ENCODE measurements around the gene WDR13.

The WDR13 gene

DNA sequence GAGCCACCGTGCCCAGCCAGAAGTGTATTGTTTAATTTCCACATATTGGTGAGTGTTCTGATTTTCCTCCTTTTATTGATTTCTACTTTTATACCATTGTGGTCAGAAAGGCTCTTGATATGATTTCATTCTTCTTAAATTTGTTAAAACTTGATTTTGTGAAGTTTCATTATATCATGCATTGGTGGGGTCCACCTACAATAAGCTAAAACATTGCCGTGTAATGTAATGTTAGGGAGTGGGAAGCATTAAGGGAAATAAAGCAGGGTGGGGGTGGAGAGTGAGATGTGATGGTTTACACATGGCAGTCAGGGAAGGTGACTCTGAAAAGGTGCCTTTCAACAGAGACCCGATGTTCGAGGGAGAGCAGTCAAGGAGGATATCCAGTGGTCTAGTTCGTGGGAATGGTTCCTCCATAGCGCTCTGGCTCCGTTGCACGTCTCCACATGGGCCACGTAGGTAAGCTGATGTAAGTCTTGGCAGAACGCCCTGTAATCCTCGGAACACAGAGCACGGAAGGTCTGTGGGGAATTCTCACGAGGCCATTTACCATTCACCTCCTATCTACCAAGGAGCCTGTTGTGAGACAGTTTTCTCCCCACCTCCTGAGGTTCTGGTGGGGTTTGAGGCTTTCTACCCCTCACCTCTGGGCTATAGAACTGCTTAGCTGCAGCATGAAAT lies 7.7 kb upstream of the WDR13 start:
- Histone ChIP-seq H3K4me3 (ENCODE audit: low read depth in 1 of 2, low read length in 1 of 2) (no peak overlapping the region), H3K9me3 (no peaks in the 10 kb centered on the region), H3K27me3 (no peaks in the 10 kb centered on the region), H3K36me3 (no peaks in the 10 kb centered on the region), H3K4me1 (ENCODE audit: control insufficient read depth in 1 of 2, insufficient read depth in 1 of 2, low read depth in 1 of 2, low read length in 1 of 2) (peaks cover 21 to 27% of the 10 kb centered on the region in 2 experiments), H3K27ac (no peak overlapping the region)
- TF ChIP-seq CTCF (IDR thresholded peaks at IDR 0.05): no peak

DNA sequence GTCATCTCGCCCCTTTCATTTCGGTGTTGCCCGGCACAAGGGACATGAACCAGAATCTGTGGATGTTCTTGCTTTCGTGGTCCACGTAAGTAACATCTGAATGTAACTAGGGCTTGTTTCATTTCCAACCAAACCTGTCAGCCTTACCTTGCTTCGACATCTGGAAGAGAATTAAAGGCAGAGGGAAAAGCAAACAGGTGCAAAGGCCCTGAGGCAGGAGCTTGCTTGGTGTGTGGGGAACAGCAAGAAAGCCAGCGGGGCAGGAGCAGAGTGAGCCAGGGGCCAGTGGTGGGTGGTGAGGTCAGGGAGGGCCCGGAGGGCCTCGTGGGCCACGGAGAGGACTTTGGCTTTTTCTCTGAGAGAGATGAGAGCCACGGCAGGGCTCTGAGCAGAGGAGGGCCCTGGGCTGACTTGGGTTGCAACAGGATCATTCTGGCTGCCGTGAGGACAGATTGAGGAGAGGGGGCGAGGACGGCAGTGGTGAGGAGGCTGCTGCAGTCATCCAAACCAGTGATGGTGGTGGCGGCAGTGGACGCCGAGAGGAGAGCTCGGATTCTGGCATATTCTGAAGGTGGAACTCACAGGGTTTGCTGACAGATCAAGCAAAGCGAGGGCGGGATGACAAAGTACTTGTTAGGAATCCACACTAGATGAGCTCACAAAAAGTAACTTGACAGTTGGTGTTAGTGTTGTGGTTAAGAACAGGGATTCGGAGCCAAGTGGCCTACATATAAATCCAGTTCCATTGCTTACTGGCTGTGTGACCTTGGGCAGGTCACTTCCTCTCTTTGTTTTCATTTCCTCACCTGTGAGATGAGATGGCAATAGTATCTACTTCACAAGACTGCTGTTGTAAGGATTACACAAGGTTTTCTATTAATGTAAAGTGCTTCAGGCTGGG lies 6.8 kb upstream of the WDR13 start:
- Histone ChIP-seq H3K27ac (peak overlapping the region; percentile 74), H3K36me3 (no peaks in the 10 kb centered on the region), H3K4me1 (ENCODE audit: control insufficient read depth in 1 of 2, insufficient read depth in 1 of 2, low read depth in 1 of 2, low read length in 1 of 2) (peaks cover 21 to 27% of the 10 kb centered on the region in 2 experiments), H3K4me3 (ENCODE audit: low read depth in 1 of 2, low read length in 1 of 2) (no peak overlapping the region), H3K9me3 (no peaks in the 10 kb centered on the region), H3K27me3 (no peaks in the 10 kb centered on the region)
- TF ChIP-seq CTCF (IDR thresholded peaks at IDR 0.05): no peak

DNA sequence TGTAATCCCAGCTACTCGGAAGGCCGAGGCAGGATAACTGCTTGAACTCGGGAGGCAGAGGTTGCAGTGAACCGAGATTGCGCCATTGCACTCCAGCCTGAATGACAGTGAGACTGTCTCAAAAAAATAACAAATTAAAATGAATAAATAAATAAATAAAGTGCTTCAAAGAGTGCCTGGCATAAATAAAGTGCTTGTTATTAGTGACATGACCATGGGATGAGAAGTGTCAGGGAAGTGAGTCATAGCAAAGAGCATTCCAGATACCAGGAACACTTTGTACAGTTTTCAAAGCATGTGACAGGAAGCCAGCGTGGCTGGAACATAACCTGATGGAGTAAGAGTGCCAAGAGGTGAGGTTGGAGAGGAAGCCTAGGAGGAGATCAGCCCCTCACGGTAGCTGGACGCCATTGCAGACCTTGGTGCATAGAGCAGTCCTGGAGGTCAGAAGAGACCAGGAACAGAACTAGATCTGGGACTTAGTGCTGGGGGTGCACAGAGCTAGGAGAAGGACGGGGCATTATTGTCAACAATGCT lies 6.0 kb upstream of the WDR13 start:
- Histone ChIP-seq H3K4me1 (ENCODE audit: control insufficient read depth in 1 of 2, insufficient read depth in 1 of 2, low read depth in 1 of 2, low read length in 1 of 2) (peaks cover 21 to 27% of the 10 kb centered on the region in 2 experiments), H3K9me3 (no peaks in the 10 kb centered on the region), H3K36me3 (no peaks in the 10 kb centered on the region), H3K4me3 (ENCODE audit: low read depth in 1 of 2, low read length in 1 of 2) (no peak overlapping the region), H3K27ac (peak overlapping the region; percentile 74), H3K27me3 (no peaks in the 10 kb centered on the region)
- no peak for TF ChIP-seq CTCF (IDR thresholded peaks at IDR 0.05)

DNA sequence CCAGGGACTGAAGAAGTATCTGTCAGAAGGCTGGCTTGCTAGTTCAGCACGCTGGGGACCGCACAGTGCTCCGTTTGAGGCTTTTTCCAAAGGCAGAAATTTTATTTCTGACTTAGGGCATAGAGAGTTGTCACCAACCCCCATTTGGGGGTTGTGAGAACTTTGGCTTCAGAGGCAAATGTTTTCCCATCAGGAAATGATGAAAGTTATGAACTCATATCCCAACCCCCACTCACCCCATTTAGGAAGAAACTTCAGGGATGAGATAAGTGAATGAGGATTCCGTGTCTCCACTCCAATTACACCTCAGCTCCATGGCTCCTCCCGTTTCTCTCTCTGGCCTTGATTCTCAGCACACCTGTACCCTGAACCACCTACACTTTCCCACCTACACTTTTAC lies 4.3 kb upstream of the WDR13 start:
- Histone ChIP-seq H3K36me3 (no peaks in the 10 kb centered on the region), H3K4me3 (ENCODE audit: low read depth in 1 of 2, low read length in 1 of 2) (no peak overlapping the region), H3K27ac (no peak overlapping the region), H3K9me3 (no peaks in the 10 kb centered on the region), H3K4me1 (ENCODE audit: control insufficient read depth in 1 of 2, insufficient read depth in 1 of 2, low read depth in 1 of 2, low read length in 1 of 2) (peaks cover 24 to 30% of the 10 kb centered on the region in 2 experiments), H3K27me3 (no peaks in the 10 kb centered on the region)
- TF ChIP-seq CTCF (IDR thresholded peaks at IDR 0.05): no peak

- TF ChIP-seq CTCF (IDR thresholded peaks at IDR 0.05): no peak
- Histone ChIP-seq H3K4me1 (ENCODE audit: control insufficient read depth in 1 of 2, insufficient read depth in 1 of 2, low read depth in 1 of 2, low read length in 1 of 2) (peaks cover 27 to 33% of the 10 kb centered on the region in 2 experiments), H3K9me3 (no peaks in the 10 kb centered on the region), H3K27ac (no peak overlapping the region), H3K36me3 (peaks cover 14% of the 10 kb centered on the region), H3K4me3 (ENCODE audit: low read depth in 1 of 2, low read length in 1 of 2) (no peak overlapping the region), H3K27me3 (no peaks in the 10 kb centered on the region)
Measured at GRCh38 chrX:48595929-48596328, 1.4 kb upstream of the WDR13 start.

All from neutrophil (primary cell).